HEK293T (cell line): ENCODE data around the gene PXDN.
"Not testable (repeated sequence)": the region's sequence is repeated elsewhere in the genome, so short reads cannot be mapped to it uniquely, and the experiment has no call there.

ENCODE experiments used
- CTCF ChIA-PET: fragments of 350-600 bp; formaldehyde crosslinking; extraction: SDS; loops from one replicate; lab custom pipeline; 2021; ENCODE audit warnings: antibody characterized with exemption, inconsistent platforms; lab: Yijun Ruan, JAX
- POLR2A ChIA-PET: fragments of 350-600 bp; formaldehyde crosslinking; extraction: SDS; loops from one replicate; lab custom pipeline; 2020; ENCODE audit warnings: antibody characterized with exemption, inconsistent platforms; lab: Yijun Ruan, JAX
- DNase-seq: peaks from one replicate; pipeline ENCODE4 v3.0.0; 2012; ENCODE audit warnings: mixed read lengths; ENCODE audit errors: extremely low spot score
- ARNT ChIP-seq: fragments of 450-650 bp; IDR thresholded peaks from 2 replicates; pipeline ENCODE4 v1.6.1; 2017; ENCODE audit warnings: mild to moderate bottlenecking
- BHLHE40 ChIP-seq: fragments of 450-650 bp; IDR thresholded peaks from 2 replicates; pipeline ENCODE4 v1.6.1; 2016; ENCODE audit warnings: mild to moderate bottlenecking, moderate library complexity, borderline replicate concordance
- CTBP1 ChIP-seq: fragments of 450-650 bp; IDR thresholded peaks from 2 replicates; pipeline ENCODE4 v1.6.1; 2016; ENCODE audit warnings: borderline replicate concordance
- ELF4 ChIP-seq: fragments of 450-650 bp; IDR thresholded peaks from 2 replicates; pipeline ENCODE4 v1.6.1; 2017; ENCODE audit warnings: antibody characterized with exemption
- FOXA1 ChIP-seq: fragments of 450-650 bp; IDR thresholded peaks from 2 replicates; pipeline ENCODE4 v1.6.1; 2016; ENCODE audit warnings: mild to moderate bottlenecking
- FOXK2 ChIP-seq: fragments of 450-650 bp; IDR thresholded peaks from 2 replicates; pipeline ENCODE4 v1.6.1; 2016; ENCODE audit warnings: mild to moderate bottlenecking
- FOXM1 ChIP-seq: fragments of 450-650 bp; IDR thresholded peaks from 2 replicates; pipeline ENCODE4 v1.6.1; 2017; ENCODE audit warnings: mild to moderate bottlenecking, borderline replicate concordance
- HDGF ChIP-seq: fragments of 450-650 bp; IDR thresholded peaks from 2 replicates; pipeline ENCODE4 v1.6.1; 2017; ENCODE audit warnings: antibody characterized with exemption, borderline replicate concordance
- L3MBTL2 ChIP-seq: fragments of 450-650 bp; conservative IDR thresholded peaks from 2 replicates; pipeline ENCODE4 v1.6.1; 2016; ENCODE audit warnings: mild to moderate bottlenecking
- LEF1 ChIP-seq: fragments of 450-650 bp; IDR thresholded peaks from 2 replicates; pipeline ENCODE4 v1.6.1; 2017; ENCODE audit warnings: mild to moderate bottlenecking, borderline replicate concordance
- NFRKB ChIP-seq: fragments of 450-650 bp; IDR thresholded peaks from 2 replicates; pipeline ENCODE4 v1.6.1; 2016; ENCODE audit warnings: mild to moderate bottlenecking, moderate library complexity
- SP1 ChIP-seq: fragments of 450-650 bp; IDR thresholded peaks from 2 replicates; pipeline ENCODE4 v1.6.1; 2017
- SUZ12 ChIP-seq: fragments of 450-650 bp; IDR thresholded peaks from 2 replicates; pipeline ENCODE4 v1.6.1; 2016; ENCODE audit warnings: mild to moderate bottlenecking
- TARDBP ChIP-seq: fragments of 450-650 bp; IDR thresholded peaks from 2 replicates; pipeline ENCODE4 v1.6.1; 2016
- ZNF384 ChIP-seq: fragments of 450-650 bp; IDR thresholded peaks from 2 replicates; pipeline ENCODE4 v1.6.1; 2016
- TF ChIP-seq, protein P1 (sequence below): fragments of 450-650 bp; IDR thresholded peaks from 2 replicates; pipeline ENCODE4 v1.6.1; 2016

The PXDN gene

DNA sequence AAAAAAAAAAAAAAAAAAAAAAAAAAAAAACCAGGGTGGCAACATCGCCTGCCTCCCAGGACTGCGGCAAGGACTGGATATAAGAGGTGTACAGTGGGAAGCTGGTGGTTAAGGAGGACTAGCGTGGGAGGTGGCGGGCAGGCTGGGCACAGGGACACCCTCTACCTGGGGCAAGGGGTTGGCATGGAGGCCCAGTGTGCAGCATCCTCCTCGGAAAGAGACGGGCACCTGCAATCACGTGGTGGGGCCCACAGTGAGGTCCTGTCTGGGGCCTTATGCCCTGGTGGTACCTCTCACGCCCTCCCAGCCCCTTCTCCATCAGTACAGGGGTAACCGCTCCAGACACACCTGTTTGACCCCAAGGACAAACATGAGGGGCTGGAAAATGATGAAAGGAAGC lies 27.9 kb downstream of the PXDN start:
- POLR2A ChIA-PET: no interaction called here
- no peak for DNase-seq
- CTCF ChIA-PET: no interaction called here
- TF ChIP-seq FOXA1: no peak
- TF ChIP-seq CTBP1: no peak
- TF ChIP-seq SP1: no peak
- TF ChIP-seq TARDBP: no peak
- TF ChIP-seq ELF4: no peak
- no peak for TF ChIP-seq LEF1
- TF ChIP-seq SUZ12: no peak
- no peak for TF ChIP-seq HDGF
- TF ChIP-seq, protein P1, sequence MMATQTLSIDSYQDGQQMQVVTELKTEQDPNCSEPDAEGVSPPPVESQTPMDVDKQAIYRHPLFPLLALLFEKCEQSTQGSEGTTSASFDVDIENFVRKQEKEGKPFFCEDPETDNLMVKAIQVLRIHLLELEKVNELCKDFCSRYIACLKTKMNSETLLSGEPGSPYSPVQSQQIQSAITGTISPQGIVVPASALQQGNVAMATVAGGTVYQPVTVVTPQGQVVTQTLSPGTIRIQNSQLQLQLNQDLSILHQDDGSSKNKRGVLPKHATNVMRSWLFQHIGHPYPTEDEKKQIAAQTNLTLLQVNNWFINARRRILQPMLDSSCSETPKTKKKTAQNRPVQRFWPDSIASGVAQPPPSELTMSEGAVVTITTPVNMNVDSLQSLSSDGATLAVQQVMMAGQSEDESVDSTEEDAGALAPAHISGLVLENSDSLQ: no peak
- TF ChIP-seq BHLHE40: no peak
- TF ChIP-seq L3MBTL2: no peak
- TF ChIP-seq FOXK2: no peak
- TF ChIP-seq ARNT: no peak

DNA sequence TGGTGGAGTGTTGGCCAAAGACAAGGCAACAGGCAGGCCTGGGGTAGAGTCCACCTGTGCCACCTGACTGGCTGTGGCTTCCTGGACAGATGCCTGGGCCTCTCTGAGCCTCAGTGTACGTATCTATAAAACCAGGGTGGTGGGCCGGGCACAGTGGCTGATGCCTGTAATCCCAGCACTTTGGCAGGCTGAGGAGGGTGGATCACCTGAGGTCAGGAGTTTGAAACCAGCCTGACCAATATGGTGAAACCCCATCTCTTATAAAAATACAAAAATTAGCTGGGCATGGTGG lies 28.4 kb downstream of the PXDN start:
- CTCF ChIA-PET, DNase-seq, POLR2A ChIA-PET: not testable (repeated sequence)

DNA sequence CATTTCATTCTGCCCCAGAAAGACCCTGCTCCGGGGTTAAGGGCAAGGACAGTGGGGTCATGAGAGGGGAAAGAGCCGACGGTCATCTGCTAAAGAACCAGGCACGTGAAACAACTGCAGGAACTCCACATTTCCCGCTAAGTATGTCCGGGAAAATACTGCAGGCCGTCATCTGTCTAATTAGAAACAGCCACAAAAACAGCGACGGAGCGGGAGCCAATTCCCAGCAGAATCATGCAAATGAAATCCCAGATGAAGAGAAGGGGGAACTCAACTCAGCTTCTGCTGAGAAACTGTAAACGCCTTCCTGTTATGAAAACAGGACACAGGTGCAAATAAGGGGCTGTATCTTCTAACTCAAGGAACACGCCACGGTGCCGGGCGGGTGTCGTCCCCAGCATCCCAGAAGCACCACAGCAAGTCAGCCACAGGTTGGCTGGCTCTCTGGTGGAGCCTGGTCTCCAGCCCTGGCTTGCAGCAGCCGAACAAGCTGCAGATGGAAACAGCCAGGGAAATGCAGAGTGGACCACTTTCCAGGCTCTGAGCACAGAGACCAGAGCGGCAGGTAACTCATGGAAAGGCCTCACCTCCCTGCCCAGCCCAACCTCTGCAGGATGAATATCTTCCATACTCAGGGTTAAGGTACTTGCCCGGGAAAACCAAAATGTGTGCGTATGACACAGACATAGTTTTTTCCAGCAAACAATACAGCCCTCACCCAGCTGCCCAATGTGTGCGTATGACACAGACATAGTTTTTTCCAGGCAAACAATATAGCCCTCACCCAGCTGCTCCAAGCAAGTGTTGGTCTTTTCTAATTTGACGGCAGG lies 28.9 kb downstream of the PXDN start:
- TF ChIP-seq FOXA1 (no peak), NFRKB (no peak), BHLHE40 (no peak), HDGF (no peak), TARDBP (no peak), SP1 (no peak), CTBP1 (no peak), SUZ12 (no peak), LEF1 (no peak), ZNF384 (no peak), FOXK2 (no peak), ARNT (no peak), FOXM1 (no peak), L3MBTL2 (no peak), ELF4 (no peak)
- TF ChIP-seq, protein P1: no peak
- CTCF ChIA-PET: no interaction called here
- DNase-seq: no peak
- POLR2A ChIA-PET: no interaction called here

DNA sequence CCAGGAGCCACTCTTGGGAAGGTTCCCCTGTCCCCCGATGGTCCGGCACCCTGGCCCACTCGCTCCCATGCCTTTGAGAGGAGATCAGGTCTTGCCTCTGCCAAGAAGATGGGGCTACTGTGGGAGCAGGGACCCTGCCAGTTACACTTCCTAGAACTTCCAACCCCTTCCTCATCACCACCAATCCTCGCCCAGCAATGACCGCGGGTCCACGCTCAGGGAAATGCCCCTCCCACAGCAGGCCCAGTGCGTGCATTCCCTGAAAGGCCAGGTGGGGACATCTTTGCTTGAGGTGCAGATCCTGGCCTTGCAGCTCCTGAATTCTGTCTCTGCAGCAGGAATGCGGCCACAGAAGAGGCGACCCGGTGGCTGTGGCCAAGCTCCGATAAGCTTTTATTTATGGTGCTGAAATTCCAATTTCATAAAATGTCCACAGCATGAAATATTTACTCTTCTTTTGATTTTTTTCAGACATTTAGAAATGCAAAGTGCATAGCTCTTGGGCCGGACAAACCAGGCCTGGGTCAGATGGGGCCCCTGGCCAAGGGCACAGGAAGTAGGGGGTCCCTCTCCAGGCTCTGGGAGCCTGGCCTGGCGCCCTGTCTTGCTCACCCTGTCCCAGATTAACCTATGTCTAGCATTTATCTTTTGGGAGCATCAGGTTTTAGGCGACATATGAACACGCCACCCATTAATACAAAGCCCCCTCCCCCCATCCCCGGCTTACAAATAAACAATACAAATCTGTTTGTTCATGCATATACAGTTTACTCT lies 29.8 kb downstream of the PXDN start:
- CTCF ChIA-PET: no interaction called here
- no peak for DNase-seq
- POLR2A ChIA-PET: no interaction called here
- TF ChIP-seq FOXK2: no peak

DNA sequence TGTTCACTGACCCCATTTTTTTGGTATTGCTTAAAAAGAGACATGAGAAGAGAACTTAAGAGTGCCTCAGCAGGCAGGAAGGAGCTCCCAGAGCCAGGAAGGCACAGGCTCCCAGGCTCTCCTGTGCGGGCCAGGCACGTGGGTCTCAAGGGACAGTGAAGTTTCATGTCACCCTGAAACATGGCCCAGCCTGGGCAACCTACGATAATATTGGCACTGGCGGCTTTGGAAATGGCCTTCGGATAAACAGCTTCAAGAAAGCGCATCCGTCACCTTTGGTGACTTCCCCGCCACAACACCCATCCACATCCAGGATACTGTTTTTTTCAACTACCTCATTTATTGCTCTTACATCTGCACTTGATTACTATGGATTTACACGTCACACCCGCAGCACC lies 30.5 kb downstream of the PXDN start:
- ChIA-PET POLR2A (no interaction called here), CTCF (no interaction called here)
- TF ChIP-seq TARDBP: no peak
- DNase-seq: no peak

DNA sequence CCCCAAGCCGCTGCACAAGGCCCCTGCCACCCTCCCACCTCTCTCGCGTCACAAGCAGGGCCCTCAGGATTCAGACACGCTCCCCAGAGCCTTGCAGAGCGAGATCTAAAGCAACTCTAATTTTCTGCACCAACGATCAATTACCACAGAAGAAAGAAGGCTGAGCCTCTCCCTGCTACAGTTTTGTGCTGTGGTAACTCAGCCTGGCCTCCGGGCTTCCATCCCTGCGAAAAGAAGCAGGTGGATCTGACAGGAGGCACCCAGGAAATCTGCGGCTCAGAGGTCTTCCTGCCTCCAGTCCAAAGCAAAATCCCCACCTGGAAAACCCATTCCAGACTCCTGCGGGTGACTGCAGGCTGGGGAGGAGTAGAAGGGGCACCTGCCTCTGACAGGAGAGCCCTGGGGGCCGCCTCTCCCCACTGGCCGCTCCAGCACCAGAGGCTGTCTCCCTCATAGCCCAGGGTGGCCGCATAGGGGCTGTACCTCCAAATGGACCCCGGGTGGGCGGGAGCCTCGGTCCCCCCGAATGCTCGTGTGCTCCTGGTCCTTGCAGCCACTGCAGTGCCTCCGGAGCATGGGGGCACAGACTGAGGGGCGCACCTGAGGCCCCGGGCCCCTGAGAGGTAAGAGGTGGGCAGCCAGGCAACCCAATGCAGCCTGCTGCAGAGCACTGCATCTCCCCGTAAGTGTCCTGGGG lies 31.0 kb downstream of the PXDN start:
- no peak for DNase-seq

DNA sequence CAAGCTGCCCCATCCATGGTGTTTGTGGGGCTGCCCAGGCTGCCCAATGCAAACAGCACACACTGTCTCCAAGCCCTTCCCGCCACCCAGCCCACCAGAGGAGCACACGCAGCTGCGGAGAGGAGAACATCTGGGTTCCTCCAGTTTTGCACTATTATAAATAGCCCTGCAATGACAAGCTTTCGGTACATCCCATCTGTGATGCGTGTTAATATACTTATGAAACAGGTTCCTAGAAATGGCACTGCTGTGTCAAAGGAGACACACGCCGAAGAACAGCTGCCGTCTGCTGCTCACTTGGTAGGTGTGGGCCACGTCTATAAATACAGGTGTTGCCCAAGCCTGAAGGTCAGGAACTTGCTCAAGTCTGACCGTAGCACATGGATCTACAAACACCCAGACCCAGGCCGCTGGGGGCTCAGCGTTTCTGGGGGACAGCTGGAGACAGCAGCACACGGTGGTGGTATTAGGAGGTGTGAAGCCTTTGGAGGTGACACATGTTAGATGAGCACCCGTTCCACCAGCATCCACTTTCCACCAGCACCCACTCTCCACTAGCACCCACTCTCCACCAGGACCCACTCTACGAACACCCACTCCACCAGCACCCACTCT lies 34.3 kb downstream of the PXDN start:
- no peak for DNase-seq
- no peak for TF ChIP-seq L3MBTL2
- no peak for TF ChIP-seq SUZ12
- no peak for TF ChIP-seq LEF1
- TF ChIP-seq HDGF: no peak
- TF ChIP-seq SP1: no peak
- no peak for TF ChIP-seq CTBP1
- TF ChIP-seq FOXM1: no peak
- TF ChIP-seq ZNF384: no peak
- TF ChIP-seq ELF4: no peak
- TF ChIP-seq BHLHE40: no peak
- no peak for TF ChIP-seq FOXK2
- TF ChIP-seq, protein P1: no peak
- TF ChIP-seq FOXA1: no peak
- TF ChIP-seq ARNT: no peak
- no peak for TF ChIP-seq TARDBP
- TF ChIP-seq NFRKB: no peak
- ChIA-PET POLR2A (no interaction called here), CTCF (no interaction called here)

More for the DNA sequence above, 31.0 kb downstream of the PXDN start:
- TF ChIP-seq BHLHE40: no peak
- no peak for TF ChIP-seq L3MBTL2
- no peak for TF ChIP-seq SP1
- TF ChIP-seq ARNT: no peak
- no peak for TF ChIP-seq NFRKB
- TF ChIP-seq HDGF: no peak
- no peak for TF ChIP-seq FOXA1
- no peak for TF ChIP-seq SUZ12
- CTCF ChIA-PET: no interaction called here
- POLR2A ChIA-PET: no interaction called here
